AG10803 (cell line): Measurements from ENCODE around the gene CMSS1.

ENCODE experiments used
- DNase-seq: peaks from one replicate; pipeline ENCODE4 v3.0.0; 2010; ENCODE audit warnings: low read depth
- H3K4me3 ChIP-seq: 2 replicates; pipeline ENCODE4 v1.5.1; 2011; ENCODE audit warnings: mild to moderate bottlenecking, low read length, control low read depth
- TF ChIP-seq, protein P1 (sequence below): conservative IDR thresholded peaks from 2 replicates; pipeline ENCODE4 v1.5.1; 2011; ENCODE audit warnings: mild to moderate bottlenecking, low read length, control low read depth, inconsistent platforms

The CMSS1 gene

DNA sequence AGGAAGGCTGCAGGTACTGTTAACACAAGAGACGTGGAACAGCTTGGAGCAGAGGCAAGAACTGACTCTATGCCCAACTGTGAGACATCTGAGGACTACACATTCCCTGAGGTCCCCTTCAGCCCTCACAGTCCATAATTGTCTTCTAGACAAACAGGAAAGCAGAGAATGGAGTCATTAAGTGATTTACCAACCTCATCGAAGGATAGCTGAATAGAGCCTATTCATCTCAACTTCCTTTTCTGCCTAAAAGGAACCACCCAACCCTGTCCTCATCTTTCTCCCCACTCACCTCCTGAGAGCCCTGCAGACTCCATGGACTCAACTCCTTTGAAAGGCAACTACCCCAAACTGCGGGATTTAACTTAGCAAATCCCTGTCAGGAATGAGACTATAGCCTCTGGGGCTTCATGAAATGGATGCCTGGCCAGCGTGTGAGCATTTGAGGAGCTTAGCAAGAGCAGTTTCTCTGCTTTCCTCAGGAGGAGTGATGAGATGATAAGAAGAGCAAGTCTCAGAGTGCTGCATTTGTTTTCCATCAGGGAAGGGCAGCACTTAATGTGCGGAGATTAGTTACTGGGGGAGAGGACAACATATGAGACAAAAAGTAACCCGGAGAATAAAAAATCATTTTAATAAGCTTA lies 358.1 kb downstream of the CMSS1 start:
- TF ChIP-seq, protein P1, sequence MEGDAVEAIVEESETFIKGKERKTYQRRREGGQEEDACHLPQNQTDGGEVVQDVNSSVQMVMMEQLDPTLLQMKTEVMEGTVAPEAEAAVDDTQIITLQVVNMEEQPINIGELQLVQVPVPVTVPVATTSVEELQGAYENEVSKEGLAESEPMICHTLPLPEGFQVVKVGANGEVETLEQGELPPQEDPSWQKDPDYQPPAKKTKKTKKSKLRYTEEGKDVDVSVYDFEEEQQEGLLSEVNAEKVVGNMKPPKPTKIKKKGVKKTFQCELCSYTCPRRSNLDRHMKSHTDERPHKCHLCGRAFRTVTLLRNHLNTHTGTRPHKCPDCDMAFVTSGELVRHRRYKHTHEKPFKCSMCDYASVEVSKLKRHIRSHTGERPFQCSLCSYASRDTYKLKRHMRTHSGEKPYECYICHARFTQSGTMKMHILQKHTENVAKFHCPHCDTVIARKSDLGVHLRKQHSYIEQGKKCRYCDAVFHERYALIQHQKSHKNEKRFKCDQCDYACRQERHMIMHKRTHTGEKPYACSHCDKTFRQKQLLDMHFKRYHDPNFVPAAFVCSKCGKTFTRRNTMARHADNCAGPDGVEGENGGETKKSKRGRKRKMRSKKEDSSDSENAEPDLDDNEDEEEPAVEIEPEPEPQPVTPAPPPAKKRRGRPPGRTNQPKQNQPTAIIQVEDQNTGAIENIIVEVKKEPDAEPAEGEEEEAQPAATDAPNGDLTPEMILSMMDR = no peak
- no peak for DNase-seq

DNA sequence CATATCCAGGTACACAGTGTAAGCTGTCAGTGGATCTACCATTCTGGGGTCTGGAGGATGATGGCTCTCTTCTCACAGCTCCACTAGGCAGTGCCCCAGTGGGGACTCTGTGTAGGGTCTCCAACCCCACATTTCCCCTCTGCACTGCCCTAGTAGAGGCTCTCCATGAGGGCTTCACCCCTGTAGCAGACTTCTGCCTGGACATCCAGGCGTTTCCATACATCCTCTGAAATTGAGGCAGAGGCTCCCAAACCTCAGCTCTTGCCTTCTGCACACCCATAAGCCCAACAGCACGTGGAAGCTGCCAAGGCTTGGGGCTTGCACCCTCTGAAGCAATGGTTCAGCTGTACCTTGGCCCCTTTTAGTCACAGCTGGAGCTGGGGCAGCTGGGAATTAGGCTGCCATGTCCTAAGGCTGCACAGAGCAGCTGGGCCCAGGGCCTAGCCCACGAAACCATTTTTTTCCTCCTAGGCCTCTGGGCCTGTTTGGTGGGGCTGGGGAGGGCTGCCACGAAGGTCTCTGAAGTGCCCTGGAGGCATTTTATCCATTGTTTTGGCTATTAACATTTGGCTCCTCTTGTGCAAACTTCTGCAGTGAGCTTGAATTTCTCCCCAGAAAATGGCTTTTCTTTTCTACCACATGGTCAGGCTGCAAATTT lies 362.2 kb downstream of the CMSS1 start:
- DNase-seq = no peak
- no peak overlapping the region for H3K4me3 ChIP-seq
- TF ChIP-seq, protein P1 = no peak

More for the DNA sequence above, 358.1 kb downstream of the CMSS1 start:
- H3K4me3 ChIP-seq = no peak overlapping the region

DNA sequence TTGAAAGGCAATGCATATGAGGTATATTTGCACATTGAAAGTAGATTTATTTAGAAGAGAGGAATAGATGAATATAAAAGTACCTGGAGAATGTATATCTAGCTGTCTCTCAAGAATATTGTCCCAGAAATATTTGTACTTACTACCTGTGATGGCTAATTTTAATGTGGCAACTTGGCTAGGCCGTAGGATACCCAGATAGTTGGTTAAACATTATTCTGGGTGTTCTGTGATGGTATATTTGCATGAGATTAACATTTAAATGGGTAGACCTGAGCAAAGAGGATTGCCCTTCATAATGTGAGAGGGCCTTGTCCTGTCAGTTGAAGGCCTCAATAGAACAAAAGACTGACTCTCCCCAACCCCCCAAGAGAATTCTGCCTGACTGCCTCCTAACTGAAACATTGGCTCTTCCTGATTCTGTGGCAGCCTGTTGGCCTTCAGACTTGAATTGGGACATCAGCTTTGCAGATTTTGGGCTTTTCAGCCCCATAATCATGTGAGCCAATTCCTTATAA lies 366.0 kb downstream of the CMSS1 start:
- H3K4me3 ChIP-seq = no peak overlapping the region
- TF ChIP-seq, protein P1 = no peak
- no peak for DNase-seq

DNA sequence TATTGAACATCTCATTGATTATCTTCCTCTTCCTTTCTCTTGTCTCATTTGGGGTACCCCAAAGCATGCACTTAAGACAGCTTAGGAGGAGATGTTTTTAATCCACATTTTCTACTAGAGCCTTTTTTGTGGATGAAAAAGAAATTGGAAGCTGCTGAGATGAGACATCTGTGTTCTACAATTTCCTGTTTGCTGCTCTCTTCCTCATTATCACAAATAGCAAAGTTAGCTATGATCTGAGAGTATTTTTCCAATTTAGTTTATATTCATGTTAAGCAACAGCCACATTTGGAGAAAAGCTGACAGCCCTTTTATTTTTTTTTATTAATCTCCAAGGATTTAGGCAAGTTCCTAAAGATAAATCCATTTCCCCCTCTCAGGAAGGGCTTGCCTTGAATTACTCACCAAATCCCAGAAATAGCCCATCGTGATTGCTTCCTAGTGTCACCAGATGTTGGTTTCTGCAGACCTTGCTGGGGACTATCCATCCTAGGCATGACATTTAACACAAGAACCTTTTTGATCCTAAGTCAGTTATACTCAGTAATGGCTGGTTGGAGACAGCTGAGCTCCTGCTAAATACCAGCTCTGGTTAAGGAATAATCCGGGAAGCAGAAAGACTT lies 367.4 kb downstream of the CMSS1 start:
- peak; percentile 60 for DNase-seq
- no peak overlapping the region for H3K4me3 ChIP-seq
- TF ChIP-seq, protein P1 = no peak

DNA sequence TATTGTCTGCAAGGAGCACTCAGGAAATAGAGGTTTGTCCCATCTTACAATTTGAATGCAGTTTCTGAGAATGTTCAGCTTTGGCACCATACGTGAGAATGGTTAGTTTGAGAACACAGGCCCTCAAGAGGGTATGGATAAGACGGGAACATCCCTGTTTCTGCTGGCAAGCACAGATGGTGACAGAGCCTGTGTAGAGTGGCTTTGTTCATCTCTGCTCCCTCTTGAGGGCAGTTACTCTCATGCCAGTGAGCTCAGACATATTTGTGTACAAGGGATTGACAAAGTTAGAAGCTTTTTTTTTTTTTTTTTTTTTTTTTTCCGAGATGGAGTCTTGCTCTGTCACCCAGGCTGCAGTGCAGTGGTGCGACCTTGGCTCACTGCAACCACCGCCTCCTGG lies 368.2 kb downstream of the CMSS1 start:
- DNase-seq = peak; percentile 36
- TF ChIP-seq, protein P1 = peak; percentile 27; the same call in 1 of the 2 replicates
- H3K4me3 ChIP-seq = no peak overlapping the region

DNA sequence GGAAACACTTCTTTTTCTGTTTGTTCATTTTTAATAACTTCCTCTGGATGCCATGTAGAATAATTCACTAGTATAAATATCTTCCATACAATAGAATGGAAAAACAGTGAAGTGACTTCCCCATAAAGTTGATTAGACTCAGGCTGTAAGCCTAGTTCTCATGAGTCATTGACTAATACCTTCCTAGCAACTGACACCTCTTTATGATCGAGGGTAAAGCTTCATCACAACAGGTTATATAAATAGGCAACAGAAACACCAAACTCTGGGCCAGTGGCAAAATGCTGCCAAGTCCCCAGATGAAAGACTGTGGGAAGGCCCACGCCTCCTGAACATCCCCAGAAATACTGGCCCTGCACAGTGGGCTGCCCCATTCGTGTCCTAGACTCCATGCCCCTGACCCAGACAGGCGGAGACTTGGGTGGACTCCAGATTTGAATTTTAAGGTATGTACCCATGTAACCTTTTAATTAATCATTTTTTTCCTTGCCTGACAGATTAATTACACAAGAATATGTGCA lies 371.8 kb downstream of the CMSS1 start:
- DNase-seq = no peak
- TF ChIP-seq, protein P1 = no peak

More for the DNA sequence above, 371.8 kb downstream of the CMSS1 start:
- no peak overlapping the region for H3K4me3 ChIP-seq
